ENCODE measurements around the gene CIROP. TPM values are rescaled to one million over a fixed set of nuclear protein-coding genes. Genes with fewer than 3 reads are reported as not detected.

CIROP gene
- total and polyA plus RNA-seq, 8 donors = 0.06 to 0.08 TPM; not detected in 6

DNA sequence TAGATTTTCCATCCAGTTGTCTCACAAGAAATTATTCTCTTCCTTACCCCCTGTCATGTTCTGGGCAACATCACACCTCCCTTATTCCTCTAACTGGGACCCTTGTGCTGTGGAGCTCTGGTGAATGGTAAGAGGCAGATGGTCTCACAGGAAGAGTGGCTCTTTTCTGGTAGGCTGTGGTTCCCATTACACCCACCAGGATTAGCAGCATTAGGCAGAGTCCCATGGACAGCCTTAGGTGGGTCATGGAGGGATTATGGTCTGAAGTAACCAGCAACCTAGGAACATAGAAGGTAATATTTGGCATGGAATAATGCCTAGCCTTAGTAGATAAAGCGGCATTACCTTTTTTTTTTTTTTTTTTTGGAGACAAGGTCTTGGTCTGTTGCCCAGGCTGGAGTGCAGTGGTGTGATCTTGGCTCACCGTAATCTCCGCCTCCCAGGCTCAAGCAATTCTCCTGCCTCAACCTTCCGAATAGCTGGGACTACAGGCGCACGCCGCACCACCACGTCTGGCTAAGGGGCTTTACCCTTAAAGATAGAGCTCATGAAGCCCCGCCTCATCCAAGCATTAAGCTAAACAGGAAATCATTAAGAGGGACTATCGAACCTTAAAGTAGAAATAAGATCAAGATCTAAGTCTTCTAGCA lies 5.5 kb downstream of the CIROP start:
- Histone ChIP-seq H3K9me3 (no peaks in the 10 kb centered on the region), H3K27ac (peak overlapping the region in 1 of 2 donors; percentile 23), H3K4me1 (peaks cover 5 to 44% of the 10 kb centered on the region in 2 donors), H3K36me3 (peaks cover 0 to 19% of the 10 kb centered on the region in 2 donors), H3K4me3 (no peak overlapping the region), H3K27me3 (no peaks in the 10 kb centered on the region)
- DNase-seq (no peak), ATAC-seq (no peak)
- intact Hi-C loops (cut with DNase I) = no loop called here
- TF ChIP-seq CTCF (IDR thresholded peaks at IDR 0.05) = no peak

GRCh38 chr14:23097786-23098185 lies 7.0 kb downstream of the CIROP start:
- no peak for ATAC-seq
- H3K27ac ChIP-seq = no peak overlapping the region
- intact Hi-C loops (cut with DNase I) = no loop called here
- no peak for DNase-seq
- no peak overlapping the region for H3K4me3 ChIP-seq
- no peaks in the 10 kb centered on the region for H3K9me3 ChIP-seq
- no peak for TF ChIP-seq CTCF (IDR thresholded peaks at IDR 0.05)
- no peaks in the 10 kb centered on the region for H3K27me3 ChIP-seq
- H3K4me1 ChIP-seq = peaks cover 15 to 55% of the 10 kb centered on the region in 2 donors
- H3K36me3 ChIP-seq = peaks cover 0 to 24% of the 10 kb centered on the region in 2 donors

GRCh38 chr14:23095196-23096108 lies 9.3 kb downstream of the CIROP start, which contains the start of gene C14orf119:
TSS of gene C14orf119 (plus strand) at chr14:23095505. CDS start at chr14:23097659, 2,154 bp downstream.
- peaks cover 15 to 72% of the 10 kb centered on the region in 2 donors for H3K4me1 ChIP-seq
- no peaks in the 10 kb centered on the region for H3K27me3 ChIP-seq
- peak within 1 kb of the TSS; percentile 79 to 93 for H3K4me3 ChIP-seq
- H3K9me3 ChIP-seq = no peaks in the 10 kb centered on the region
- H3K36me3 ChIP-seq = peaks cover 0 to 47% of the 10 kb centered on the region in 2 donors
- DNase-seq (peak; percentile 95 to 100 (median 100)), ATAC-seq (peak; percentile 93)
- intact Hi-C loops (cut with DNase I) = no loop called here
- no peak for TF ChIP-seq CTCF (IDR thresholded peaks at IDR 0.05)
- H3K27ac ChIP-seq = peak within 1 kb of the TSS; percentile 96 to 98

DNA sequence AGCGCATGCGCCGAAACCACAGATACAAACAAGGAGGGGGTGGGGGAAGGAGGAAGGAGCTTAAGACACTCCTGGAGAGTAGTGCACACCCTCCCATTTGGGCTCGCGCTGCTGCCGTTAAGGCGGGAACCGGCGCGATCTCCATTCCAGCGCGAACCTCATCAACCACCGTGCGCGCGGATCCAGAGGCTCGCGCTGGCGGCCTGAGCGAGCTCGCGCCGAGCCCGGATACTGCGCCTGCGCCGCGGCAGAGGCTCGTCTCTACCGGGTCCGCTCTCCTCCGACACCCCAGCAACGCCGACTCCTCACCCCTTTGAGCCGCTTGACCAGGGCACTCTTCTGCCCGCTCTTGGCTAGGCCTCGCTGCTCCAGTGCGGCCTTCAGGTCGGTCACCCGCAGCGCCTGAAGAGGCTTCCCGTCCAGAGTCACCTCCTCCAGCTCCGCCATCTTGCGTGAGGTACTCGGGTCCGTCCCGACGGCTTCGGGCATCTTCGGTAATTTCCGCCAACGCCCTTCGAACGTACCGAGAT lies 10.1 kb downstream of the CIROP start, which contains the start of gene ACIN1:
Gene ACIN1, minus strand, starts transcription at position 471 of the 530 bp plus-strand sequence. Its CDS starts 24 bp downstream, at position 447.
- peaks cover 0 to 55% of the 10 kb centered on the region in 2 donors for H3K36me3 ChIP-seq
- peak within 1 kb of the TSS; percentile 79 to 93 for H3K4me3 ChIP-seq
- no peak for TF ChIP-seq CTCF (IDR thresholded peaks at IDR 0.05)
- peak within 1 kb of the TSS; percentile 96 to 98 for H3K27ac ChIP-seq
- H3K9me3 ChIP-seq = no peaks in the 10 kb centered on the region
- ATAC-seq (peak; percentile 61), DNase-seq (peak; percentile 80 to 97 (median 90))
- intact Hi-C loops (cut with DNase I) = no loop called here
- H3K4me1 ChIP-seq = peaks cover 15 to 78% of the 10 kb centered on the region in 2 donors
- H3K27me3 ChIP-seq = no peaks in the 10 kb centered on the region
